Caco-2 (cell line): ENCODE data around the gene FASN. TPM values are rescaled to one million over a fixed set of nuclear protein-coding genes. Genes with fewer than 3 reads are reported as not detected.

ENCODE experiments used
- BruUV-seq: library from RNA; stranded (reverse); fragments of 400-500 nt; replicated peaks from 2 replicates; lab custom pipeline; 2021; lab: Mats Ljungman, UMichigan
- CTCF ChIA-PET: fragments of 300-600 bp; sonication (Branson Sonifier 250); formaldehyde crosslinking; loops from one replicate; lab custom pipeline; 2022; ENCODE audit warnings: antibody characterized with exemption; lab: Charles Lee
- POLR2A ChIA-PET: fragments of 300-600 bp; sonication (Branson Sonifier 250); formaldehyde crosslinking; loops from one replicate; lab custom pipeline; 2022; ENCODE audit warnings: antibody characterized with exemption; lab: Charles Lee
- DNase-seq, 2 experiments: peaks; one replicate each; pipeline versions ENCODE4 v3.0.0 to v3.0.0-alpha.2; 2020 to 2022
- H3K27me3 ChIP-seq: replicated peaks from 2 replicates; pipeline ENCODE4 v1.6.0; 2011; ENCODE audit warnings: low read length; ENCODE audit not compliant: control insufficient read depth, insufficient read depth
- H3K36me3 ChIP-seq: 2 replicates; pipeline ENCODE4 v1.5.1; 2011; ENCODE audit warnings: low read length; ENCODE audit not compliant: control insufficient read depth, insufficient read depth
- H3K4me1 ChIP-seq: fragments of 250-450 bp; sonication (Bioruptor Pico); 2 replicates; pipeline ENCODE4 v1.5.1; 2020; ENCODE audit warnings: mild to moderate bottlenecking
- H3K4me3 ChIP-seq: 2 replicates; pipeline ENCODE4 v1.5.1; 2011; ENCODE audit warnings: low read depth, mild to moderate bottlenecking, control low read depth, low read length
- H3K9me3 ChIP-seq: fragments of 250-450 bp; sonication (Bioruptor Pico); 2 replicates; pipeline ENCODE4 v1.5.1; 2020; ENCODE audit warnings: mild to moderate bottlenecking, moderate library complexity
- H3K27ac Mint-ChIP-seq: one replicate; pipeline ENCODE4 v1.8.0; 2022; ENCODE audit warnings: mixed read lengths; ENCODE audit not compliant: unreplicated experiment
- H3K27me3 Mint-ChIP-seq: one replicate; pipeline ENCODE4 v1.8.0; 2022; ENCODE audit warnings: mixed read lengths; ENCODE audit not compliant: insufficient read depth, unreplicated experiment
- H3K36me3 Mint-ChIP-seq: one replicate; pipeline ENCODE4 v1.8.0; 2022; ENCODE audit warnings: mild to moderate bottlenecking, mixed read lengths; ENCODE audit not compliant: insufficient read depth, unreplicated experiment
- H3K4me1 Mint-ChIP-seq: one replicate; pipeline ENCODE4 v1.8.0; 2022; ENCODE audit warnings: low read depth, mixed read lengths; ENCODE audit not compliant: unreplicated experiment
- H3K4me3 Mint-ChIP-seq: one replicate; pipeline ENCODE4 v1.8.0; 2022; ENCODE audit warnings: mild to moderate bottlenecking, moderate library complexity, mixed read lengths; ENCODE audit not compliant: unreplicated experiment
- H3K9me3 Mint-ChIP-seq: one replicate; pipeline ENCODE4 v1.8.0; 2022; ENCODE audit warnings: mixed read lengths; ENCODE audit not compliant: unreplicated experiment
- CTCF ChIP-seq, 2 experiments: fragments of 200-600 bp in 1 of 2; IDR thresholded peaks; 1 replicate in 1 of 2; 2 replicates in 1 of 2; pipeline versions ENCODE4 v1.5.1 to v1.8.0; 2011 to 2022; ENCODE audit warnings: antibody characterized with exemption in 1 of 2, control low read depth in 1 of 2, inconsistent platforms in 1 of 2, low read depth in 1 of 2, low read length in 1 of 2, mild to moderate bottlenecking in 1 of 2, moderate library complexity in 1 of 2; ENCODE audit not compliant: insufficient read depth in 1 of 2, severe bottlenecking in 1 of 2, unreplicated experiment in 1 of 2
- intact Hi-C: fragments of 100-400 bp; cut with micrococcal nuclease; formaldehyde crosslinking; loops from one replicate; pipeline ENCODE4 v1.10.0; 2022; ENCODE audit not compliant: unreplicated experiment
- total RNA-seq: library from RNA; stranded (reverse); gene quantifications from 2 replicates; pipeline ENCODE4 v1.2.3, GENCODE V29; 2022

FASN gene
- total RNA-seq, 1 experiment from 2014 or later = 330 TPM

- peak in 1 of 2 experiments; percentile 72 for DNase-seq
- peaks cover 11% of the 10 kb centered on the region for H3K4me1 Mint-ChIP-seq
- ChIA-PET POLR2A (interaction anchor here (0.6 to 2.2 kb wide), 5 partner anchors 9 to 198 kb away, joined by 4 to 12 read pairs (median 4); partner anchors contain the start of genes CENPX, FASN, LRRC45 and MCRIP1), CTCF (interaction anchor here (0.8 to 2.7 kb wide), 7 partner anchors 10 to 103 kb away, joined by 3 to 36 read pairs (median 7); partner anchors contain the start of genes CENPX and LRRC45)
- intact Hi-C loops = no loop called here
- H3K36me3 Mint-ChIP-seq = peaks cover 34% of the 10 kb centered on the region
- H3K27me3 ChIP-seq = no peaks in the 10 kb centered on the region
- H3K4me3 ChIP-seq = peak within 1 kb of the TSS; percentile 64
- peaks cover 2% of the 10 kb centered on the region; the same call in 1 of the 2 replicates for H3K36me3 ChIP-seq
- H3K9me3 Mint-ChIP-seq = no peaks in the 10 kb centered on the region
- H3K4me1 ChIP-seq = peaks cover 20% of the 10 kb centered on the region
- peak within 1 kb of the TSS; percentile 80 for H3K27ac Mint-ChIP-seq
- H3K9me3 ChIP-seq = no peaks in the 10 kb centered on the region
- no TSS peak for BruUV-seq
- H3K4me3 Mint-ChIP-seq = peak within 1 kb of the TSS; percentile 85
- no peak for TF ChIP-seq CTCF (IDR thresholded peaks at IDR 0.05; ENCODE audit: insufficient read depth in 1 of 2, low read depth in 1 of 2, low read length in 1 of 2, severe bottlenecking in 1 of 2, unreplicated experiment in 1 of 2)
- H3K27me3 Mint-ChIP-seq = no peaks in the 10 kb centered on the region
Observed at GRCh38 chr17:82031303-82031884, 66.6 kb downstream of the FASN start, which contains the start of gene RAC3. RAC3 (plus strand) TSS chr17:82031678; CDS start chr17:82031762, 84 bp downstream.

GRCh38 chr17:82030470-82031302 lies 67.3 kb downstream of the FASN start:
- Mint-ChIP-seq H3K4me1 (peaks cover 11% of the 10 kb centered on the region), H3K4me3 (peak overlapping the region; percentile 85), H3K27me3 (no peaks in the 10 kb centered on the region), H3K36me3 (peaks cover 28% of the 10 kb centered on the region), H3K27ac (peak overlapping the region; percentile 80), H3K9me3 (no peaks in the 10 kb centered on the region)
- POLR2A ChIA-PET = interaction anchor here (0.6 to 2.2 kb wide), 7 partner anchors 9 to 347 kb away, joined by 3 to 12 read pairs (median 4); partner anchors contain the start of genes ARL16, CENPX, FASN and HGS
- Histone ChIP-seq H3K9me3 (no peaks in the 10 kb centered on the region), H3K36me3 (peaks cover 2% of the 10 kb centered on the region; the same call in 1 of the 2 replicates), H3K27me3 (no peaks in the 10 kb centered on the region), H3K4me3 (peak overlapping the region; percentile 64), H3K4me1 (peaks cover 14% of the 10 kb centered on the region)
- CTCF ChIA-PET = interaction anchor here (0.6 to 2.7 kb wide), 24 partner anchors 9 to 205 kb away, joined by 3 to 36 read pairs (median 4); partner anchors contain the start of genes CENPX, LRRC45 and PYCR1
- intact Hi-C loops = loop anchor here (1.0 kb wide), 1 partner anchor 124 kb away; no protein-coding TSS in a partner anchor
- peak; percentile 91 for TF ChIP-seq CTCF (IDR thresholded peaks at IDR 0.05; ENCODE audit: insufficient read depth in 1 of 2, low read depth in 1 of 2, low read length in 1 of 2, severe bottlenecking in 1 of 2, unreplicated experiment in 1 of 2)
- DNase-seq = peak; percentile 89 to 93
- no TSS peak for BruUV-seq
